A549 (cell line): Measurements from ENCODE around the gene COPE. TPM values are rescaled to one million over a fixed set of nuclear protein-coding genes. Genes with fewer than 3 reads are reported as not detected.

Source experiments
- ATAC-seq, 2 experiments: fragments of 200-7000 bp in 1 of 2; fragments of >200 bp in 1 of 2; cut with Nextera tagmentation in 1 of 2; cut with Tn5 transposase in 1 of 2; 3 replicates each; pipeline versions ENCODE4 v1.8.0 to v1.9.1; 2018 to 2020; ENCODE audit warnings: mild to moderate bottlenecking in 1 of 2, moderate library complexity in 1 of 2
- CTCF ChIA-PET: fragments of 300-600 bp; sonication (Branson Sonifier 250); formaldehyde crosslinking; extraction: SDS; loops from one replicate; lab custom pipeline; 2021; ENCODE audit warnings: antibody characterized with exemption, inconsistent platforms; lab: Yijun Ruan, JAX
- POLR2A ChIA-PET: fragments of 350-600 bp; formaldehyde crosslinking; extraction: SDS; loops from one replicate; lab custom pipeline; 2021; ENCODE audit warnings: antibody characterized with exemption, inconsistent platforms; lab: Yijun Ruan, JAX
- DNase-seq, 2 experiments: peaks; one replicate each; pipeline versions ENCODE4 v3.0.0 to v3.0.0-alpha.2; 2011 to 2016; ENCODE audit warnings: low read depth in 1 of 2, low spot score in 1 of 2
- FAIRE-seq: peaks from 2 replicates; lab custom pipeline; 2011; peaks lifted over from hg19 to GRCh38; lab: Jason Lieb, UNC
- H3K27ac ChIP-seq, 2 experiments: fragments of >200 bp; sonication (Bioruptor Twin); formaldehyde crosslinking; 3 replicates each; pipeline ENCODE4 v1.5.1; 2016 to 2017
- H3K4me1 ChIP-seq: fragments of >200 bp; sonication (Bioruptor Twin); formaldehyde crosslinking; 3 replicates; pipeline ENCODE4 v1.6.1; 2016
- H3K4me2 ChIP-seq: fragments of >200 bp; sonication (Bioruptor Twin); formaldehyde crosslinking; 3 replicates; pipeline ENCODE4 v1.6.1; 2016
- H3K4me3 ChIP-seq: fragments of >200 bp; sonication (Bioruptor Twin); formaldehyde crosslinking; 3 replicates; pipeline ENCODE4 v1.5.1; 2016
- H3K9me3 ChIP-seq: fragments of >200 bp; sonication (Bioruptor Twin); formaldehyde crosslinking; 3 replicates; pipeline ENCODE4 v1.6.1; 2016
- CBX8 ChIP-seq: fragments of 200-600 bp; sonication (generic); IDR thresholded peaks from 2 replicates; pipeline ENCODE4 v1.6.1; 2016
- ELK1 ChIP-seq: fragments of 150-350 bp; IDR thresholded peaks from 2 replicates; pipeline ENCODE4 v1.6.1; 2014; ENCODE audit warnings: low read depth, mild to moderate bottlenecking, low read length
- FOXS1 ChIP-seq: fragments of 250-450 bp; sonication (Bioruptor Pico); IDR thresholded peaks from 2 replicates; pipeline ENCODE4 v1.5.0; 2020; ENCODE audit warnings: mild to moderate bottlenecking, moderate library complexity
- HDAC2 ChIP-seq: fragments of 200-600 bp; sonication (generic); IDR thresholded peaks from 2 replicates; pipeline ENCODE4 v1.6.1; 2016
- HEYL ChIP-seq: fragments of 250-450 bp; sonication (Bioruptor Pico); IDR thresholded peaks from 2 replicates; pipeline ENCODE4 v1.8.0; 2021; ENCODE audit warnings: mild to moderate bottlenecking, moderate library complexity
- HOXA7 ChIP-seq: fragments of 250-450 bp; sonication (Bioruptor Pico); IDR thresholded peaks from 2 replicates; pipeline ENCODE4 v1.5.0; 2020; ENCODE audit warnings: mild to moderate bottlenecking, moderate library complexity
- JUN ChIP-seq, 2 experiments: fragments of >200 bp; sonication (Bioruptor Twin); formaldehyde crosslinking; IDR thresholded peaks; 2 replicates in 1 of 2; 3 replicates in 1 of 2; pipeline ENCODE4 v1.6.1; 2016 to 2017
- MAX ChIP-seq: IDR thresholded peaks from 2 replicates; pipeline ENCODE4 v1.6.1; 2012
- RAD21 ChIP-seq, 2 experiments: fragments of >200 bp in 1 of 2; sonication (Bioruptor Twin) in 1 of 2; formaldehyde crosslinking in 1 of 2; IDR thresholded peaks in 1 of 2; conservative IDR thresholded peaks in 1 of 2; 2 replicates in 1 of 2; 3 replicates in 1 of 2; pipeline ENCODE4 v1.6.1; 2012 to 2018; ENCODE audit warnings: inconsistent platforms in 1 of 2
- RCOR1 ChIP-seq: fragments of 150-350 bp; IDR thresholded peaks from 2 replicates; pipeline ENCODE4 v1.6.1; 2014; ENCODE audit warnings: antibody characterized with exemption, low read length, low read depth
- RFX5 ChIP-seq: fragments of 450-650 bp; IDR thresholded peaks from 2 replicates; pipeline ENCODE4 v1.7.1; 2014; ENCODE audit warnings: antibody characterized with exemption, mild to moderate bottlenecking, moderate library complexity
- RNF2 ChIP-seq: fragments of 200-600 bp; sonication (generic); IDR thresholded peaks from 2 replicates; pipeline ENCODE4 v1.6.1; 2016; ENCODE audit warnings: low read depth, mild to moderate bottlenecking, antibody characterized with exemption, moderate library complexity, borderline replicate concordance
- SMC3 ChIP-seq: fragments of >200 bp; sonication (Bioruptor Twin); formaldehyde crosslinking; IDR thresholded peaks from 3 replicates; pipeline ENCODE4 v1.6.1; 2018; ENCODE audit warnings: inconsistent platforms
- ZFP36 ChIP-seq: fragments of 450-650 bp; IDR thresholded peaks from 2 replicates; pipeline ENCODE4 v1.6.1; 2014; ENCODE audit warnings: borderline replicate concordance; ENCODE audit not compliant: partially characterized antibody
- WGBS: methylation state at CpG from one replicate; pipeline ENCODE4 v1.1.6; 2017; ENCODE audit errors: missing lambda C conversion rate; 5-methylcytosine and 5-hydroxymethylcytosine counted together
- polyA plus RNA-seq, 4 experiments: library from polyadenylated mRNA; depleted of rRNA in 3 of 4; stranded (reverse); fragments of >200 nt; fragmentation: RNase III in 1 of 4; extraction: RNeasy Plus Mini Kit Qiagen cat#74134 plus additional on column Dnase treatment in 1 of 4; gene quantifications; 2 replicates in 3 of 4; 3 replicates in 1 of 4; pipeline ENCODE4 v1.2.3, GENCODE V29; 2011 to 2017
- TF ChIP-seq, protein P1 (sequence below): fragments of 250-450 bp; sonication (Bioruptor Pico); IDR thresholded peaks from 2 replicates; pipeline ENCODE4 v1.5.0; 2021; ENCODE audit warnings: mild to moderate bottlenecking, moderate library complexity, borderline replicate concordance

COPE gene
- polyA plus RNA-seq, 2 of the 4 experiments (the other 2 are of a cell fraction): 94.0 to 114 TPM

DNA sequence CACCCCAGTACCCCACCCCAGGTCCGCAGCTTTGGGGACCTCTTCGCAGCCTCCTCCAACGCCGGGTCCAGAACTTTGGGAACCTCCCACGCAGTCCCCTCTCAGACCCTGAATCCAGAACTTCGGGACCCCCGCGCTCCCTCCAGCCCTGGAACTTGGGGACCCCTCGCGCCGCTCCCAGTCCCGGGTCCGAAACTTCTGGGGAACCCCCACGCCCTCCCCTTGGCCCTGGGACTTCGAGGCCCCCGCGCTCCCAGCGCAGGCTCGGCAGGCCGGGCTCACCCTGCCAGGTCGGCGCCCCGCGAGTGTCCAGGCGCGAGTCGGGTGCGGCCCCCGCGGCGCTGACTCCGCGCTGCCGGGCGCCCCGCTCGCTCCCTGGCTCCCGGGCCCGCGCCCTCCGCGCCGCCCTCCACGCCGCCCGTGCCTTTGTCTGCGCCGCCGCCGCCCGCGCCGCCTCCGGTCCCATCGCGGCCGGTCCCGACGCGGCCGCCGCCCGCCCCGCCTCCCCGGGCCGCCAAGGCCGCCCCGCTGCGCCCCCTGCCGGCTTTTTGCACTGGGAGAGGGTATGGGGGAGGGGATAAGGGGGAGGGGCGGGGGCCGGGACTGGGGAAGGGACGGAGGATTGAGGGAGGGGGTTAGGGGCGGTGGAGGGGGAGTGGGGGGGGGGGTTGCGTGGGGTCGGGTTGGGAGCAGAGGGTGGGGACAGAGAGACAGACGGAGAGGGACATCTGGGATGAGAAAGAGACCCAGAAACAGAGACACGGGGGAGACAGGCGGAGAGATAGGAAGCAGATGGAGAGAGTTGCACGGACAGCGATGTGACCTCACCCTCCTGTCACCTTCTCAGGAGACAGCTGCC, 21.8 kb upstream of the COPE start, which contains the start of gene HOMER3 (continued):
- no peak for TF ChIP-seq ELK1
- no peak for TF ChIP-seq RFX5
- TF ChIP-seq JUN (IDR thresholded peaks at IDR 0.05): peak in 1 of 2 experiments; percentile 27; a peak in 1 of 5 replicates
- TF ChIP-seq, protein P1, sequence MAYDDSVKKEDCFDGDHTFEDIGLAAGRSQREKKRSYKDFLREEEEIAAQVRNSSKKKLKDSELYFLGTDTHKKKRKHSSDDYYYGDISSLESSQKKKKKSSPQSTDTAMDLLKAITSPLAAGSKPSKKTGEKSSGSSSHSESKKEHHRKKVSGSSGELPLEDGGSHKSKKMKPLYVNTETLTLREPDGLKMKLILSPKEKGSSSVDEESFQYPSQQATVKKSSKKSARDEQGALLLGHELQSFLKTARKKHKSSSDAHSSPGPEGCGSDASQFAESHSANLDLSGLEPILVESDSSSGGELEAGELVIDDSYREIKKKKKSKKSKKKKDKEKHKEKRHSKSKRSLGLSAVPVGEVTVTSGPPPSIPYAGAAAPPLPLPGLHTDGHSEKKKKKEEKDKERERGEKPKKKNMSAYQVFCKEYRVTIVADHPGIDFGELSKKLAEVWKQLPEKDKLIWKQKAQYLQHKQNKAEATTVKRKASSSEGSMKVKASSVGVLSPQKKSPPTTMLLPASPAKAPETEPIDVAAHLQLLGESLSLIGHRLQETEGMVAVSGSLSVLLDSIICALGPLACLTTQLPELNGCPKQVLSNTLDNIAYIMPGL (CRISPR knock-in tag): no peak

DNA sequence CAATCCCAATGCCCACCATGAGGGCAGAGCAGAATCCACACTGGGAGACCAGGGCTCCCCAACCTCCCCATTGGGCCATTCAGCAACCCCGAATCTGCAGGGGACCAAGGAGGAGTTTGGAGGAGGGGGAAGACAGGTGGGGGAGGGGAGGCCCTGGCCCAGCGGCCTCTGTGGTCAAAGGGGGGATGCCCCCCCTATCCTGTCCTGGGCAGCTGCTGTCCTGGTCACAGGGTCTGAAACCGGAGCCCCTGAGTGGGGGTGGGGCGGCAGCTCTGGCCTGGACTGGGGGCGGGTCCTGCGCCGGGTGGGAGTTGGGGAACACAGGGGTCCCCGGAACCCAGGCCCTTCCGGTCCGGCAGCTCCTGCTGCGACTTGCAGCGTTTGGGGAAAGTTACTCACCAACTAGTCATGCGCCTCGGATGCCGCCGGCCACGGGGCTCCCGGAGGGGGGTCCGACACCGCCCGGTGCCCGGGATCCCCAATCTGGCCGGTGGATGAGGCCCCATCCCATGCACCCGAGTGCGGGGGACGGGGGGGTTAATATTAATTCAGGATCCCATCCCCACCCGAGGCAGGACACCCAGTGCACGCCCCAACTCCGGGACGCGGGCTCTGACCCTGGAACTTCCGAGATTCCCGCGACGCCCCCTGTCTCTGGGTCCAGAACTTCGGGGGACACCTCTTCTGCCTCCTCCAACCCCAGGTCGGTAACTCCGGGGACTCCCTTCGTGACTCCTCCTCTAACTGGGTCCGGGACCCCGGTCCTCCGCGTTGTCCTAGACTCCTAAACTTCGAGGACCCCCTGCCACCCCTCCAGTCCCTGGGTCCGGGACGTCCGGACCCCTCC, 21.0 kb upstream of the COPE start:
- Histone ChIP-seq H3K27ac (peak overlapping the region; percentile 92 to 99), H3K4me3 (peak overlapping the region; percentile 94), H3K4me1 (peaks cover 8% of the 10 kb centered on the region; the same call in 1 of the 3 replicates), H3K9me3 (no peaks in the 10 kb centered on the region), H3K4me2 (peak overlapping the region; percentile 99)
- ATAC-seq (peak; percentile 52 to 72; a peak in 5 of 6 replicates), DNase-seq (peak in 1 of 2 experiments; percentile 44), FAIRE-seq (no peak)
- TF ChIP-seq MAX: peak; percentile 47; the same call in 1 of the 2 replicates
- TF ChIP-seq CBX8: no peak
- CTCF ChIA-PET: interaction anchor here (0.6 to 2.0 kb wide), 7 partner anchors 11 to 50 kb away, joined by 3 to 20 read pairs (median 4); no protein-coding TSS in a partner anchor
- 2% methylated on average over 18 of the region's 47 CpGs for WGBS
- POLR2A ChIA-PET: interaction anchor here (0.5 to 1.5 kb wide), 3 partner anchors 21 to 78 kb away, joined by 3 to 7 read pairs (median 4); partner anchors contain the start of genes COPE and DDX49

DNA sequence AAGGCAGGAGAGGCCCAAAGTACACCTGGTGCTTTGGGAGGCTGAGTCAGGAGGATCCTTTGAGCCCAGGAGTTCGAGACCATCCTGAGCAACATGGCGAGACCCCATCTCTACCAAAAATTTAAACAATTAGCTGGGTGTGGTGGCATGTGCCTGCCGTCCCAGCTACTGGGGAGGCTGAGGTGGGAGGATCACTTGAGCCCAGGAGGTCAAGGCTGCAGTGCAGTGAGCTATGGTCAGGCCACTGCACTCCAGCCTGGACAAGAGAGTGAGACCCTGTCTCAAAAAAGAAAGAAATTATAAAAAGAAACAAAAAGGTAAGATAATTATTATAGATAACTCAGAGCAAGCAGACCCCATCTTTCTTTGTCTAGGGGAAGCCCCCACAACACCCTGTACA, 20.0 kb upstream of the COPE start:
- FAIRE-seq: no peak
- peaks cover 8% of the 10 kb centered on the region; the same call in 1 of the 3 replicates for H3K4me1 ChIP-seq
- CTCF ChIA-PET: interaction anchor here (1.0 to 2.0 kb wide), 3 partner anchors 11 to 48 kb away, joined by 3 to 20 read pairs (median 7); no protein-coding TSS in a partner anchor
- DNase-seq: no peak
- no peak for ATAC-seq
- TF ChIP-seq RAD21 (conservative IDR thresholded peaks at IDR 0.05 in 1 of 2, IDR thresholded peaks at IDR 0.05 in 1 of 2): no peak
- no peak for TF ChIP-seq FOXS1 (CRISPR knock-in tag)
- no peak for TF ChIP-seq RNF2
- TF ChIP-seq ELK1: no peak
- TF ChIP-seq RCOR1: no peak
- TF ChIP-seq ZFP36: no peak
- TF ChIP-seq HDAC2: no peak
- no peak for TF ChIP-seq SMC3
- TF ChIP-seq HOXA7 (CRISPR knock-in tag): no peak
- no peak for TF ChIP-seq HEYL (CRISPR knock-in tag)
- no peak for TF ChIP-seq CBX8
- TF ChIP-seq, all 56 proteins: peak for 0
- 100% methylated on average over 2 of the region's 3 CpGs for WGBS
- Histone ChIP-seq H3K4me3 (no peak overlapping the region; the same call in 2 of the 3 replicates), H3K4me2 (peak overlapping the region; percentile 99), H3K27ac (peak overlapping the region in 1 of 2 experiments; percentile 99; a peak in 5 of 6 replicates), H3K9me3 (no peaks in the 10 kb centered on the region)
- POLR2A ChIA-PET: interaction anchor here (1.5 kb wide), 1 partner anchor 20 kb away, joined by 4 read pairs; the partner anchor contains the start of genes COPE and DDX49
